ENCODE data around the gene EGLN1.

- TF ChIP-seq POLR2AphosphoS5 (IDR thresholded peaks at IDR 0.05; ENCODE audit: low read depth) (no peak), EZH2 (IDR thresholded peaks at IDR 0.05; ENCODE audit: low read depth, unreplicated experiment) (no peak), EZH2phosphoT487 (IDR thresholded peaks at IDR 0.05; ENCODE audit: unreplicated experiment) (no peak), REST (IDR thresholded peaks at IDR 0.05; ENCODE audit: unreplicated experiment) (no peak), CREB1 (CRISPR knock-in tag; IDR thresholded peaks at IDR 0.05; ENCODE audit: low read depth) (no peak), ETS1 (IDR thresholded peaks at IDR 0.05) (no peak), JUNB (IDR thresholded peaks at IDR 0.05; ENCODE audit: unreplicated experiment) (no peak), NANOG (IDR thresholded peaks at IDR 0.05; ENCODE audit: borderline replicate concordance) (no peak), STAT1 (IDR thresholded peaks at IDR 0.05; ENCODE audit: unreplicated experiment) (no peak), ZNF114 (CRISPR knock-in tag; IDR thresholded peaks at IDR 0.05) (no peak)
- TF ChIP-seq, protein P1, sequence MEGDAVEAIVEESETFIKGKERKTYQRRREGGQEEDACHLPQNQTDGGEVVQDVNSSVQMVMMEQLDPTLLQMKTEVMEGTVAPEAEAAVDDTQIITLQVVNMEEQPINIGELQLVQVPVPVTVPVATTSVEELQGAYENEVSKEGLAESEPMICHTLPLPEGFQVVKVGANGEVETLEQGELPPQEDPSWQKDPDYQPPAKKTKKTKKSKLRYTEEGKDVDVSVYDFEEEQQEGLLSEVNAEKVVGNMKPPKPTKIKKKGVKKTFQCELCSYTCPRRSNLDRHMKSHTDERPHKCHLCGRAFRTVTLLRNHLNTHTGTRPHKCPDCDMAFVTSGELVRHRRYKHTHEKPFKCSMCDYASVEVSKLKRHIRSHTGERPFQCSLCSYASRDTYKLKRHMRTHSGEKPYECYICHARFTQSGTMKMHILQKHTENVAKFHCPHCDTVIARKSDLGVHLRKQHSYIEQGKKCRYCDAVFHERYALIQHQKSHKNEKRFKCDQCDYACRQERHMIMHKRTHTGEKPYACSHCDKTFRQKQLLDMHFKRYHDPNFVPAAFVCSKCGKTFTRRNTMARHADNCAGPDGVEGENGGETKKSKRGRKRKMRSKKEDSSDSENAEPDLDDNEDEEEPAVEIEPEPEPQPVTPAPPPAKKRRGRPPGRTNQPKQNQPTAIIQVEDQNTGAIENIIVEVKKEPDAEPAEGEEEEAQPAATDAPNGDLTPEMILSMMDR (conservative IDR thresholded peaks at IDR 0.05; ENCODE audit: low read depth in 2 of 2), result no peak
- TF ChIP-seq, protein P2, sequence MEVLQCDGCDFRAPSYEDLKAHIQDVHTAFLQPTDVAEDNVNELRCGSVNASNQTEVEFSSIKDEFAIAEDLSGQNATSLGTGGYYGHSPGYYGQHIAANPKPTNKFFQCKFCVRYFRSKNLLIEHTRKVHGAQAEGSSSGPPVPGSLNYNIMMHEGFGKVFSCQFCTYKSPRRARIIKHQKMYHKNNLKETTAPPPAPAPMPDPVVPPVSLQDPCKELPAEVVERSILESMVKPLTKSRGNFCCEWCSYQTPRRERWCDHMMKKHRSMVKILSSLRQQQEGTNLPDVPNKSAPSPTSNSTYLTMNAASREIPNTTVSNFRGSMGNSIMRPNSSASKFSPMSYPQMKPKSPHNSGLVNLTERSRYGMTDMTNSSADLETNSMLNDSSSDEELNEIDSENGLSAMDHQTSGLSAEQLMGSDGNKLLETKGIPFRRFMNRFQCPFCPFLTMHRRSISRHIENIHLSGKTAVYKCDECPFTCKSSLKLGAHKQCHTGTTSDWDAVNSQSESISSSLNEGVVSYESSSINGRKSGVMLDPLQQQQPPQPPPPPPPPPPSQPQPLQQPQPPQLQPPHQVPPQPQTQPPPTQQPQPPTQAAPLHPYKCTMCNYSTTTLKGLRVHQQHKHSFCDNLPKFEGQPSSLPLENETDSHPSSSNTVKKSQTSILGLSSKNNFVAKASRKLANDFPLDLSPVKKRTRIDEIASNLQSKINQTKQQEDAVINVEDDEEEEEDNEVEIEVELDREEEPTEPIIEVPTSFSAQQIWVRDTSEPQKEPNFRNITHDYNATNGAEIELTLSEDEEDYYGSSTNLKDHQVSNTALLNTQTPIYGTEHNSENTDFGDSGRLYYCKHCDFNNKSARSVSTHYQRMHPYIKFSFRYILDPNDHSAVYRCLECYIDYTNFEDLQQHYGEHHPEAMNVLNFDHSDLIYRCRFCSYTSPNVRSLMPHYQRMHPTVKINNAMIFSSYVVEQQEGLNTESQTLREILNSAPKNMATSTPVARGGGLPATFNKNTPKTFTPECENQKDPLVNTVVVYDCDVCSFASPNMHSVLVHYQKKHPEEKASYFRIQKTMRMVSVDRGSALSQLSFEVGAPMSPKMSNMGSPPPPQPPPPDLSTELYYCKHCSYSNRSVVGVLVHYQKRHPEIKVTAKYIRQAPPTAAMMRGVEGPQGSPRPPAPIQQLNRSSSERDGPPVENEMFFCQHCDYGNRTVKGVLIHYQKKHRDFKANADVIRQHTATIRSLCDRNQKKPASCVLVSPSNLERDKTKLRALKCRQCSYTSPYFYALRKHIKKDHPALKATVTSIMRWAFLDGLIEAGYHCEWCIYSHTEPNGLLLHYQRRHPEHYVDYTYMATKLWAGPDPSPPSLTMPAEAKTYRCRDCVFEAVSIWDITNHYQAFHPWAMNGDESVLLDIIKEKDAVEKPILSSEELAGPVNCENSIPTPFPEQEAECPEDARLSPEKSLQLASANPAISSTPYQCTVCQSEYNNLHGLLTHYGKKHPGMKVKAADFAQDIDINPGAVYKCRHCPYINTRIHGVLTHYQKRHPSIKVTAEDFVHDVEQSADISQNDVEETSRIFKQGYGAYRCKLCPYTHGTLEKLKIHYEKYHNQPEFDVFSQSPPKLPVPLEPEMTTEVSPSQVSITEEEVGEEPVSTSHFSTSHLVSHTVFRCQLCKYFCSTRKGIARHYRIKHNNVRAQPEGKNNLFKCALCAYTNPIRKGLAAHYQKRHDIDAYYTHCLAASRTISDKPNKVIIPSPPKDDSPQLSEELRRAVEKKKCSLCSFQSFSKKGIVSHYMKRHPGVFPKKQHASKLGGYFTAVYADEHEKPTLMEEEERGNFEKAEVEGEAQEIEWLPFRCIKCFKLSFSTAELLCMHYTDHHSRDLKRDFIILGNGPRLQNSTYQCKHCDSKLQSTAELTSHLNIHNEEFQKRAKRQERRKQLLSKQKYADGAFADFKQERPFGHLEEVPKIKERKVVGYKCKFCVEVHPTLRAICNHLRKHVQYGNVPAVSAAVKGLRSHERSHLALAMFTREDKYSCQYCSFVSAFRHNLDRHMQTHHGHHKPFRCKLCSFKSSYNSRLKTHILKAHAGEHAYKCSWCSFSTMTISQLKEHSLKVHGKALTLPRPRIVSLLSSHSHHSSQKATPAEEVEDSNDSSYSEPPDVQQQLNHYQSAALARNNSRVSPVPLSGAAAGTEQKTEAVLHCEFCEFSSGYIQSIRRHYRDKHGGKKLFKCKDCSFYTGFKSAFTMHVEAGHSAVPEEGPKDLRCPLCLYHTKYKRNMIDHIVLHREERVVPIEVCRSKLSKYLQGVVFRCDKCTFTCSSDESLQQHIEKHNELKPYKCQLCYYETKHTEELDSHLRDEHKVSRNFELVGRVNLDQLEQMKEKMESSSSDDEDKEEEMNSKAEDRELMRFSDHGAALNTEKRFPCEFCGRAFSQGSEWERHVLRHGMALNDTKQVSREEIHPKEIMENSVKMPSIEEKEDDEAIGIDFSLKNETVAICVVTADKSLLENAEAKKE (CRISPR knock-in tag; IDR thresholded peaks at IDR 0.05), result no peak
These were observed 7.0 kb downstream of the EGLN1 start for GRCh38 chr1:231415018-231415583.
